NCI-H2107 treated with DMSO at 0.1 percent for 48 hours (cell line): ENCODE data around the gene CENPA.
A peak's percentile ranks its signal among the peaks of the same experiment; 100 is the strongest.
"Not testable (repeated sequence)": the region's sequence is repeated elsewhere in the genome, so short reads cannot be mapped to it uniquely, and the experiment has no call there.

Experiments
- DNase-seq: peaks from one replicate; lab custom pipeline; 2025; ENCODE audit not compliant: unreplicated experiment; lab: John Stamatoyannopoulos, UW

Gene CENPA

DNA sequence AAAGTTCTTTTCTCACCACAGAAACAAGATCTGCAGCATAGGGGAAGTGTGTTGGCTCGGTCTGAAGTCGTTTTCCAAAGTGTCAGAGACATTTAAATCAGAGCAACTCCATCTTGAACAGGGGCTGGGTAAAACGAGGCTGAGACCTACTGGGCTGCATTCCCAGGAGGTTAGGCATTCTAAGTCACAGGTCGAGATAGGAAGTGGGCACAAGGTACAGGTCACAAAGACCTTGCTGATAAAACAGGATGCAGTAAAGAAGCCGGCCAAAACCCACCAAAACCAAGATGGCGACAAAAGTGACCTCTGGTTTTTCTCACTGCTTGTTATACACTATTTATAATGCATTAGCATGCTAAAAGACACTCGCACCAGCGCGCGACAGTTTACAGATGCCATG, 24.9 kb upstream of the CENPA start:
- DNase-seq = not testable (repeated sequence)

GRCh38 chr2:26763019-26763418, 22.8 kb upstream of the CENPA start:
- DNase-seq = no peak

DNA sequence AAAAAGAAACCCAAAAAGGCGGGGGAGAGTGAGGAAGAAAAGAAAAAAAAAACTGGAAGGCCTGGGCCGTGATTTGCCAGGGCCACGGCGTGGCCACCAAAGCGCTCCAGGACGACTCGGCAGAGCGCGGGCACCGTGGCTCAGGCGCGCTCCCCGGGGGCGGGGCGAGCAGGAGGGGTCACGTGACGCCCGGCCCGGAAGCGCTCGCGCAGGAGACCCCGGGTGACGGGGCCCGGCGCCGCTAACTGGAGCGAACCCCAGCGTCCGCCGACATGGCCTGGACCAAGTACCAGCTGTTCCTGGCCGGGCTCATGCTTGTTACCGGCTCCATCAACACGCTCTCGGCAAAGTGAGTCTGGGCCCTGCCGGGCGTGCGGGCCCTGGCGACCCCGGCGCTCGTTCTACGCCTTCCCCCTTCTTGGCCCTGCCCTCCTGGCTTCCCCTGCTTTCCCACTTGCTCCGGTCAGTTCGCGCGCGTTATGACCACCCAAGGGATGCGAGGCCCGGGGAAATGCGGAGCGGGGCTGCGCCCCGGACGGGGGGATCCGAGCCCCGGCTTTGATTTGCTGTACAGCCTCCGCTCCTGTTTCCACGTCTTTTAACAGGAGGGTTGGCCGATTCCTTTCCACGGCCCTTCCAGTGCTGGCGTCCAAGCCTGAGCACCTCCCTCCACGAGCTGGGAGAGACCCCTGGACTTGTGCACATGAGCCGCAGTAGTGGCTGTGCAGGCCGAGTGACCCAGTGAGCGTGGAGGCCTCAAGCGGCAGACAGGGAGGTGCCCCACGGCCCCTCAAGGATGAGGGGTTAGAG, 21.6 kb upstream of the CENPA start, which contains the start of gene SLC35F6:
Gene SLC35F6 (plus strand): TSS at position 207 of the 810 bp plus-strand sequence. CDS start 66 bp downstream, at position 273.
- DNase-seq = peak; percentile 14

GRCh38 chr2:26764906-26765305, 20.9 kb upstream of the CENPA start:
- DNase-seq = no peak

DNA sequence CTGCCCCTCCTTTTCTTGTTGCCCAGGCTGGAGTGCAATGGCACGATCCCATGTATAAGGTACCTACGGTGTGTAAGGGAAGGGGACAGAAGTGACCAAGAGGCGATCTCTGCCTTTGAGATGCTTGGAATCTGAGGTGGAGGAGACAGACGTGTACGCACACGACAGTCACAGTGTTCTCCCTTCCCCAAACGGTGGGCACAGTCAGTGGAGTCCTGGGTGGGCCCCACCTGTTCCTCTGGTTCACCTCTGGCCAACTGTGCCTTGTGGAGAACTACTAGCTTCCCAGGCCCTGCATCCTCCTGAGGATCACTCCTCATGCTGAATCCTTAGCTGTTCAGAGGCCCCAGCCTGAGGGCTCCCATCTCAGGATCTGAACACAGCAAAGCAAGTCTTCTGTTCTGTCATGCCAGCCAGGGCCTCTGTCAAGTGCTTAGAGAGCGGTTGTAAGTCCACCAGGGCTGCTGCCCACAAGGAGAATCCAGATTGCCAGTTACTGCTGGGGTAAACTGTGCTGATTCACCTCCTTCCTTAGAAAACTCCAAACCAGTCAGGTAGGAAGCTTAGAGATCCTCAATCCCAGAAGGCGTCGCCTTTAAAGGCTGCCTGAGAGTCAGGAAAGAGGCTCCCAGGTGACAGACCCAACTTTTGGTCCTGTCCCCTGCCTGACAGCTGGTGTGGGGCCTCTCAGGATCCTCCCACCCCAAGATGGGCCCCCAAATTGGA, 20.2 kb upstream of the CENPA start:
- DNase-seq = no peak

- no peak for DNase-seq
Measured at GRCh38 chr2:26767129-26767528, 18.7 kb upstream of the CENPA start.

DNA sequence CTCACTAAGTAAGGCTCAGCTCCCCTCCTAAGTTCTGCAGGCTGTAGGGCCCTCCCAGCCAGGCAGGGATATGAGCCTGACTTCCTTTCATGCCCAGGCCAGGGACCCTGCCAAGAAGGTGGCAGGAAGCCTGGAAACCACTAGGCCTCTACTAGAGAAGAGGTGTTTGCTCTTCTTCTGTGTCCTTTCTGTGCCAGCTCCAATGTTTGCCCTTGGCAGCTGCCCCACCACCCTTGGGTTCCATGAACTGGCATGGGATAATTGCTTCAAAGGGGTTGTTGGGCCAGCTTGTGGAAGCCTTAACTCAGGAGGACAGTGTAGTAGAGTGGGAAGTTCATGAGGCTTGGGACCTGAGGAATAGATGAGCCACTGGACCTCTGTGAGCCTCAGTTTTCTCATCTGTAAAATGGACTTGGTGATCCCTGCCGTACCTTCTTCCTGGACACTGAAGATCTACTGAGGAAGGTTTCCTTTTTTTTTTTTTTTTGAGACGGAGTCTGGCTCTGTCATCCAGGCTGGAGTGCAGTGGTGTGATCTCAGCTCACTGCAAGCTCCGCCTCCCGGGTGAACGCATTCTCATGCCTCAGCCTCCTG, 17.9 kb upstream of the CENPA start:
- DNase-seq = no peak

DNA sequence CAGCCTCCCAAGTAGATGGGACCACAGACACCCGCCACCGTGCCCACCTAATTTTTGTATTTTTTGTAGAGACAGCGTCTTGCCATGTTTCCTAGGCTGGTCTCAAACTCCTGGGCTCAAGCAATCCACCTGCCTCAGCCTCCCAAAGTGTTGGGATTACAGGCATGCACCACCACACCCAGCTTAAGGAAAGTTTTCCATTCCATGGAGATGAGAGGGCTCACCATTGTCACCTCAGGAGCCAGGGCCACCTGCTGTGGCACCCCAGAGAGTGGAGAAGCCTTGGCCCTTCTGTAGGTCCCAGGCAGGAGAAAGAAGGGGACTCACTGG, 17.1 kb upstream of the CENPA start:
- DNase-seq = no peak

- no peak for DNase-seq
Measured at GRCh38 chr2:26769089-26769761, 16.6 kb upstream of the CENPA start.

DNA sequence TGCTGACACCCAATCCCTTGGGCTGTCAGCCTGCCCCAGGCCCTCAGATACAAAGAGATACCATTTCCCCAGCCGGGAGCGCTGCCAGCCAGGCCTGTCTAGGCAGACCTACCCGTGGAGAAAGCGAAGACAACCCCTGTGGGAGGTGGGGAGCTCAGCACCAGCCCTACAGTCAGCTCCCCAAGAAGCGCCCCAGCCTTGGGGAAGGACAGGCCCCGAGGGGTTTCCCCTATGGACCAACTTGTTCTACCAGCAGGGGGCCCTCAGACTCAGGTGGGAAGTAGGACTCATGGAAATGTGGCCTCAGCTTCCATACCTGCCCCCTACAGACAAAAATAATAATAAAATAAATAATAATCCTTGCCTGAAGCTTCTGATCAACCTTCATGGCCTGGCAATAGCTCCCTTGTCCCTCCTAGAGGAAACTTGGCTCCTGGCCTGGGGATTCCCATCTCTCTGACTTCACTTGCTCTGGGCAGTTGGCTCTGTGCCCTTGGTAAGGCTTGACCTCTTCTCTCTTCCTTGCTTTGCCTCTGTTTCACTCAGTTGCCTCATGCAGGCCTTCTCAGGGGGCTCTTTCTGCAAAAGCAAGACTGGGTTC, 14.8 kb upstream of the CENPA start:
- no peak for DNase-seq

GRCh38 chr2:26772064-26773001, 13.5 kb upstream of the CENPA start:
- DNase-seq = no peak

- DNase-seq = no peak
Measured at GRCh38 chr2:26776195-26776800, 9.6 kb upstream of the CENPA start.

DNA sequence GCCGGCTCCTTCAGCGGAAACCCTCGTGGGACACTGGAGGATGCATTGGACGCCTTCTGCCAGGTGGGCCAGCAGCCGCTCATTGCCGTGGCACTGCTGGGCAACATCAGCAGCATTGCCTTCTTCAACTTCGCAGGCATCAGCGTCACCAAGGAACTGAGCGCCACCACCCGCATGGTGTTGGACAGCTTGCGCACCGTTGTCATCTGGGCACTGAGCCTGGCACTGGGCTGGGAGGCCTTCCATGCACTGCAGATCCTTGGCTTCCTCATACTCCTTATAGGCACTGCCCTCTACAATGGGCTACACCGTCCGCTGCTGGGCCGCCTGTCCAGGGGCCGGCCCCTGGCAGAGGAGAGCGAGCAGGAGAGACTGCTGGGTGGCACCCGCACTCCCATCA, 7.8 kb upstream of the CENPA start:
- DNase-seq = no peak

GRCh38 chr2:26778507-26778906, 7.3 kb upstream of the CENPA start:
- no peak for DNase-seq

DNA sequence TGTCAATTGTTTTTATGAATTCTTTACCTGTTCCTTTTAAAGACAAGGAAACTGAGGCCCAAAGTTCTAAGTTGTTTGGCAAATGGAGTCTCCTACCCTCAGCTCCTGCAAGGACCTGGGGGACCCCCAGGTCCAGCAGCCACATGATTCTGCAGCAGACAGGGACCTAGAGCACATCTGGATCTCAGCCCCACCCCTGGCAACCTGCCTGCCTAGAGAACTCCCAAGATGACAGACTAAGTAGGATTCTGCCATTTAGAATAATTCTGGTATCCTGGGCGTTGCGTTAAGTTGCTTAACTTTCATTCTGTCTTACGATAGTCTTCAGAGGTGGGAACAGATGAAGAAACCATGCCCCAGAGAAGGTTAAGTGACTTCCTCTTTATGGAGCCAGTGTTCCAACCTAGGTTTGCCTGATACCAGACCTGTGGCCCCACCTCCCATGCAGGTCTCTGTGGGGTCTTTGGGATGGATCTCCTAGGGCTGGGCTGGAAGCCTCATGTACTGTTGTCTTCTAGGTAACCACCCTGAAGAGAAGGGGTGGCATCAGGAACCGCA, 5.6 kb upstream of the CENPA start:
- DNase-seq = no peak

GRCh38 chr2:26782876-26783704, 2.8 kb upstream of the CENPA start:
- no peak for DNase-seq

GRCh38 chr2:26784570-26785234, 1.2 kb upstream of the CENPA start:
- DNase-seq = no peak
